NCI-H1105 (cell line): Measurements from ENCODE around the gene CORIN.

ENCODE experiments used
- DNase-seq: peaks from one replicate; lab custom pipeline; 2025; lab: John Stamatoyannopoulos, UW

The CORIN gene

GRCh38 chr4:47837908-47838294 is at the start of gene CORIN:
Gene CORIN, minus strand, starts transcription at chr4:47838067. Its CDS starts 118 bp downstream, at chr4:47837949.
- DNase-seq, result no peak

GRCh38 chr4:47882228-47882627 is 44.4 kb upstream of the CORIN start:
- no peak for DNase-seq

- no peak for DNase-seq
Observed at GRCh38 chr4:47879458-47879857, 41.6 kb upstream of the CORIN start.

DNA sequence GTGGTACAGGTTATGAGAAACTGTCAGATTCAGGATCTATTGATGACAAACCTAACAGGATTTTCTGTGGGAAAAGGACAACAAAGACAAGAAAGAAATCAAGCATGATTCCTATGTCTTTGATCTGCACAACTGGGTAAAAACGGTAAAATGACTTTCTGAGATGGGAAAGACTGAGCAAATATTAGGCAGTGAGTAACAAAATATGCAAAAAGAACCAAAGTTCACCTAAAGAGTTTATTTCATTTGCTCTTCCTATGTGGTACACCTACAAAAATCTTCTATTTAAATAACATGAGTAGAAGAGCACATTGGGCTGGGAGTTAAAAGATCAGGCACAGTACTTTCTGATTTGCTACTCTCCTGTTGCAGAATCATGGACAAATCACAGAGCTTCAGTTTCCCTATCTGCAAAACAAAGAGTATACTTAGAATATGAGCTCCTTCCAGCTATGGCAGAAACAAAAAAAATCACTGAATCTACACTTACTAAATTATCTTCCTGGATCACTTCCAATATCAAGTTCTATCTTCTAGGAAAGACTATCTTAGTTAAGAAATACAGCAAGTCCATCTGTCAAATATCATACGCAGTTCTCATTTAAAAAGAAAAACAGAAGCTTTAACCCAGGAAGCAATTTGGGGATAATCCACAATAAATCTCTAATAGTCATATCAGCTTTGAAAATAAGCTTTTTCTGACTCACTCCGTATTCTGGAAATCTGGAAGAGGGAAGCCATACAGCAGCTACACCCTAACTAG is 39.1 kb upstream of the CORIN start:
- no peak for DNase-seq

DNA sequence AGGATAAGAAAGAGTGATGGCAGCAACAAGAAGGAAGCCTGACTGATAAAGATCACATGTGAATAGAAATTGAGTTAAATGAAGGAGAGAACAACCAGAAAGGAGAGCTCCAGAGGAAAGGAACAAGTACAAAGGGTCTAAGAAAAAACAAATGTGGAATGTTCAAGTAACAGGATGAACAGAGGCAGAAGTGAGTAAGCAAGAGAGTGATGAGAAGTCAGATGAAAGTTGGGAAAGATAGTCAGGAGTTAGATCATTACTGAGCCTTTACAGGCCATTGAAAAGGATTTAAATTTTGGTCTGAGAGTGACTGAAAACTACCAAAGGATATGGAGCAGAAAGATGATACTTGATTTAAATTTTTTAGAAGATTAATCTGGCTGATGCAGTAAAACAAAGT is 38.4 kb upstream of the CORIN start:
- no peak for DNase-seq

GRCh38 chr4:47873877-47874541 is 36.1 kb upstream of the CORIN start:
- no peak for DNase-seq

GRCh38 chr4:47863486-47863885 is 25.6 kb upstream of the CORIN start:
- DNase-seq, result no peak

DNA sequence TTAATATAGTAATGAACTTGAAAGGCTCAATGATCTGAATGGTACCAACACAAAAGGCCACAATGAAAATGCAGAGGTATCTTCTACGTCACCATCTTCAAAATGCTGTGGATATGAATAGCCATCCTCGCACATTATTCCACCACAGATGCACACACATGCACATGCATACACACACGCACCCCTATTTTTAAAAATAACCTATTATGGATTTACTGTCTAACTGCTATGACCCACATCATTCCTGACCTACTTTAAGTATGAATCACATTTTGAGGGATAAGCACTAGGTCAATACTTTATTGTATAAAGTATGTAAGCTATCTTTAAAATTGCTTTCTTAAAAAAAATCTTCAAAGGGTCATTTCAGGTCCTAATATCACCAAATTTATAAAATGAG is 24.4 kb upstream of the CORIN start:
- no peak for DNase-seq

GRCh38 chr4:47860305-47860704 is 22.4 kb upstream of the CORIN start:
- DNase-seq, result no peak

DNA sequence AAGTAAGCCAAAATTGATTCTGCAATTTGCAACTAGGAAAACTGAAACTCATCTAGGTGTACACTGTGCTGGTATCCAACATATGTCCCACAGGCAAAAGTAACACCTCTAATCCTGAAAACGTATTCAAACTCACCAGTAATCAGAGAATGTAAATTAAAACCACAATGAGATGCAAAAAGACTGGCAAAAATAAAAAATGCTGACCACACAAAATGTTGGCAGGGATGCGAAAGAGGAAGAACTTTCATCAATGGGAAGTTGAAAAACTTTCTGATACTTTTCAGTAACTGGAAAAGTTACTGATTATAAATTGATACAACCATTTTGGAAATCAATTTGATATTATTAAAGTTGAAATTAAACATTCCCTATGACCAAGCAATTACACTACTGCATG is 20.1 kb upstream of the CORIN start:
- DNase-seq, result no peak

DNA sequence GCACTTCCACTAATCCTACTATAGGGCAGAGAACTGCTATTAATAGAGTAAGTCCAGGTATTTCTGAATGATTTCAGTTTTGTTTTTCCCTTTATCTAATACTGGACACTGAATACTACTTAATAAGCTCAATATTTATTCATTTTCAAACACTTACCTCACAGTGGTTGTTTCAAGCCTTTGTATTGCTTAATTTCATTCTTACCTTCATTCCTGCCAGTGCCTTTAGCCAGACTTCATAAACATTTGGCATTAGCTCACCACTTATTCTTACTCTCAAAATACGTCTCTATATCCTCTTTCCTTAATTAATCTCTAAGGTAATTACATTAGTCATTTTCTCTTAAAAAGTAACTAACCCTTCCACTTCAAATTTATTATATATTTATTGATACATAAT is 18.8 kb upstream of the CORIN start:
- no peak for DNase-seq

- DNase-seq, result no peak
Observed at GRCh38 chr4:47855350-47855749, 17.5 kb upstream of the CORIN start.

DNA sequence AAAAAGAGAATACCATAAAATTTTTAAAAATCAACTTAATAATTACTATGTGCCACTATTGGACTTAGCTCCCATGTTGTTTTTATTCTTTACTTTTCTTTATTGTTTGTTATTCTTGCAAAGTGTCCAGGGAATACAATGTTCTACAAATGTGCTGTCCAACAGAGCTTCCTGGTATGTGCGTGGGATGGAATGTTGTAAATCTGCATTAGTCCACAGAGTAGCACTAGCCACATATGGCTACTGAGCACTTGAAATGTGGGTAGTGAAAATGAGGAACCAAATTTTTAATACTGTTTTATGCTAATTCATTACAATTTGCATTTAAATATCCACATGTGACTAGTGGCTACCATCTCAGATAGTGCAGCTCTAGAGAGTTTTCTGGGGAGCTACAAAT is 14.3 kb upstream of the CORIN start:
- no peak for DNase-seq

DNA sequence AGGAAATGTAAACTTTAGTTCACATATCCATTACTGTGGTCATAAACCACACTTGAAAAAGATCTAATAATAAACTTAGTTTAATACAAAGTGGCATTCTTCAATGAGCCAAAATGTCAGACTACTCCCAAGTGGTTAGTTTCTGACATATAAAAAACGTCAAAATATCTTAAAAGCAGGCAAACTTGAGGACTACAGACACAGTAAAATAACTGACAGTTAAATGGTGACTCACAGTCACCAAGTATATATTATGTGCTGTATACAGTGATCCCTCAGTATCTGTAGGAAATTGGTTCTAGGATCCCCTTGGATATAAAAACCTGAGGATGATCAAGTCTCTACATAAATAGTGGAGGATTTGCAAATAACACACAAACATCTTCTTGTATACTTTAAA is 11.6 kb upstream of the CORIN start:
- no peak for DNase-seq

DNA sequence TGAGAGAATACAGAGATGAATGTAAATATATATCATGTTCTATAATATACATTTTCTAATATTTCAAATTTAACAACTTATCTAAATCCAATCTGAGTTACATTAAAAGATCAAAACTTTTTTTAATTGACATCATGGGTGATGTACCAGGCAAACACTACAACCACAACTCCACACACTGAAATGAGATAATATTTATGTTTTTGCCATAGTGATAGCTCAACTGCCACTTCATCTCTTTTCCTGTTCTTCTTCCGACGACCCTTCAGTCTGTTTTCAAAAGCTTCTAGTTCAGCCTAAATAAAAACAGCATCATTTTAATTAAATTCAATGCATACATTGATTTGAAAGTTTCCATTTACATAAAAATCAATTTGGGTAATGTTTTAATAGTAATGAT is 10.2 kb upstream of the CORIN start:
- DNase-seq, result no peak

- no peak for DNase-seq
Observed at GRCh38 chr4:47842985-47843384, 5.1 kb upstream of the CORIN start.

- no peak for DNase-seq
Observed at GRCh38 chr4:47840291-47840690, 2.4 kb upstream of the CORIN start.

DNA sequence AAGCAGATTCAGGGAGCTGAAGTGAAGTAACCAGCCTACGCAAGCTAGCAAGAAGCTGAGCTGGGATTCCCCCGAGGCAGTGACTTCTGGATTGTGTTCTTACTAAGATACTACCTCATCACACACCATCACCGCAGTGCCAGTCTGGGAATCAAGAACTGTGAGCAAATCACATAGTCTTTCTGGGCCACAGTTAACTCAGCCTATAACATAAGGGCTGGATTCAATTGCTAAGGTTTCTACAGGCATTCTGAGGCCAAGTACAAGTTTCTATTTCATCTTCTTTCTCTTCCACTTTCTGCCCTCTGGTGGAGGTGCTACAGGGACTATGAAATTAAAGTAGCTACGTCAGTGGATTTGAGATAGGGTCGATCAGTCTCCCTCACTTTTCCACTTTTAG is 1.4 kb upstream of the CORIN start:
- no peak for DNase-seq

- DNase-seq, result no peak
Observed at GRCh38 chr4:47838445-47838844, 578 bp upstream of the CORIN start.

GRCh38 chr4:47837094-47837907 is 566 bp downstream of the CORIN start:
- DNase-seq, result peak; percentile 22

- DNase-seq, result peak; percentile 65
Observed at GRCh38 chr4:47836641-47837093, 1.2 kb downstream of the CORIN start.

DNA sequence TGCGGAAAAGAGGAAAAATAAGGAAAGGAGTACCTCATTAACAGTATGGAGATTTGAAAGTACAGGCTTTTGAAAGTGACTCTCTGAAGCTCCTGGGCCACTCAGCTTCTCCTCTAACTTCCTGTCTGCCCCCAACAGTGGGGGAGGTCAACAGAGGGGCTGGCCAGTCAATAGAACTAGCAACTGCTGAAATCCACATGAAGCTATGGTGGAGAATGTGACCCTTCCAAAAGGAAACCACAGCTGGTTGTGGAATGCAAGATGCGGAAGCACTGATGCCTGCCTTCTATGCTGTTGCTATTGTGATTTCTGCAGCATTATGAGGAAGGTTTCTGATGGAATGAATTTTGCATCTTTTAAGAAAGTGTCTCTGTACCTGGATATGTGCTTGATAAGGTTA is 2.4 kb downstream of the CORIN start:
- DNase-seq, result no peak
